OCI-LY1 (cell line): ENCODE results near the gene KIRREL3.

Experiments
- EZH2 ChIP-seq: fragments of 200-600 bp; sonication (generic), shearing (Covaris generic); IDR thresholded peaks from 2 replicates; pipeline ENCODE4 v1.8.0; 2017; ENCODE audit warnings: borderline replicate concordance, mixed run types, mild to moderate bottlenecking, antibody characterized with exemption, low read length, moderate library complexity, mixed read lengths
- TF ChIP-seq, protein P1 (sequence below): fragments of 200-600 bp; sonication (generic), shearing (Covaris generic); IDR thresholded peaks from 2 replicates; pipeline ENCODE4 v1.5.1; 2017; ENCODE audit warnings: mild to moderate bottlenecking, antibody characterized with exemption, low read length, moderate library complexity, mixed read lengths

DNA sequence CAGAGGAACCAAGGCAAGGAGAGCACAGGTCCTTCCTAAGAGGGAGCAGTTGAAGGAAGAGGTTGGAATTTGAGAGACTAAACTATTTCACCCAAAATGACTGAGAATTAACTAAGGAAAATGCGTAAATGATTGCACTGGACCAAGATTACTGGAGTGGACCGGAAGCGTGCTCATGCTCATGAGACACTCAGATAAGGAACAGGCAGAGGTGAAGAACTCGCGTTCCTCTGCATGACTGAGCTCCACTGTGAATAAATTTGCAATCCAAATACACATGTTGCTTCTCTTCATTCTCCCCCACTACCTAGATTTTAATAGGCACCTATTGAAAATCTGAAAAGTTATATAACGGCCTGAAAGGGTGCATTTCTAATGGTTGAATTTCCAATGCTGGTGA lies 207.0 kb downstream of the KIRREL3 start:
- TF ChIP-seq, protein P1, sequence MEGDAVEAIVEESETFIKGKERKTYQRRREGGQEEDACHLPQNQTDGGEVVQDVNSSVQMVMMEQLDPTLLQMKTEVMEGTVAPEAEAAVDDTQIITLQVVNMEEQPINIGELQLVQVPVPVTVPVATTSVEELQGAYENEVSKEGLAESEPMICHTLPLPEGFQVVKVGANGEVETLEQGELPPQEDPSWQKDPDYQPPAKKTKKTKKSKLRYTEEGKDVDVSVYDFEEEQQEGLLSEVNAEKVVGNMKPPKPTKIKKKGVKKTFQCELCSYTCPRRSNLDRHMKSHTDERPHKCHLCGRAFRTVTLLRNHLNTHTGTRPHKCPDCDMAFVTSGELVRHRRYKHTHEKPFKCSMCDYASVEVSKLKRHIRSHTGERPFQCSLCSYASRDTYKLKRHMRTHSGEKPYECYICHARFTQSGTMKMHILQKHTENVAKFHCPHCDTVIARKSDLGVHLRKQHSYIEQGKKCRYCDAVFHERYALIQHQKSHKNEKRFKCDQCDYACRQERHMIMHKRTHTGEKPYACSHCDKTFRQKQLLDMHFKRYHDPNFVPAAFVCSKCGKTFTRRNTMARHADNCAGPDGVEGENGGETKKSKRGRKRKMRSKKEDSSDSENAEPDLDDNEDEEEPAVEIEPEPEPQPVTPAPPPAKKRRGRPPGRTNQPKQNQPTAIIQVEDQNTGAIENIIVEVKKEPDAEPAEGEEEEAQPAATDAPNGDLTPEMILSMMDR: no peak
- no peak for TF ChIP-seq EZH2
